Astrocyte (in vitro differentiated cells and primary cell): Measurements from ENCODE around the gene PARN. TPM values are rescaled to one million over a fixed set of nuclear protein-coding genes. Genes with fewer than 3 reads are reported as not detected.
"Not testable (repeated sequence)": the region's sequence is repeated elsewhere in the genome, so short reads cannot be mapped to it uniquely, and the experiment has no call there.

ENCODE experiments used
- DNase-seq: peaks from one replicate; pipeline ENCODE4 v3.0.0-alpha.2; 2010; ENCODE audit warnings: low read depth
- FAIRE-seq: peaks from 2 replicates; lab custom pipeline; 2011; peaks lifted over from hg19 to GRCh38; lab: Jason Lieb, UNC
- H2AFZ ChIP-seq: 2 replicates; pipeline ENCODE4 v1.6.0; 2012; ENCODE audit warnings: low read depth, low read length, inconsistent platforms
- H3K27ac ChIP-seq: 2 replicates; pipeline ENCODE4 v1.5.1; 2011; ENCODE audit warnings: low read depth, low read length, inconsistent platforms
- H3K27me3 ChIP-seq: 2 replicates; pipeline ENCODE4 v1.6.0; 2011; ENCODE audit warnings: low read length, inconsistent platforms; ENCODE audit not compliant: insufficient read depth
- H3K36me3 ChIP-seq: 2 replicates; pipeline ENCODE4 v1.5.1; 2011; ENCODE audit warnings: low read length, inconsistent platforms; ENCODE audit not compliant: insufficient read depth
- H3K4me1 ChIP-seq: 2 replicates; pipeline ENCODE4 v1.5.1; 2011; ENCODE audit warnings: low read length, inconsistent platforms; ENCODE audit not compliant: insufficient read depth
- H3K4me2 ChIP-seq: 2 replicates; pipeline ENCODE4 v1.6.0; 2012; ENCODE audit warnings: low read length, inconsistent platforms
- H3K4me3 ChIP-seq: 2 replicates; pipeline ENCODE4 v1.5.1; 2011; ENCODE audit warnings: low read depth, mild to moderate bottlenecking, low read length, inconsistent platforms; ENCODE audit not compliant: insufficient read depth
- H3K79me2 ChIP-seq: 2 replicates; pipeline ENCODE4 v1.6.0; 2012; ENCODE audit warnings: mild to moderate bottlenecking, low read length, inconsistent platforms; ENCODE audit not compliant: insufficient read depth
- H3K9ac ChIP-seq: 2 replicates; pipeline ENCODE4 v1.6.0; 2012; ENCODE audit warnings: mild to moderate bottlenecking, low read length, inconsistent platforms
- H3K9me3 ChIP-seq: 2 replicates; pipeline ENCODE4 v1.5.1; 2012; ENCODE audit warnings: low read depth, mild to moderate bottlenecking, low read length, inconsistent platforms; ENCODE audit not compliant: insufficient read depth
- H4K20me1 ChIP-seq: 2 replicates; pipeline ENCODE4 v1.6.0; 2012; ENCODE audit warnings: low read length, inconsistent platforms; ENCODE audit not compliant: insufficient read depth
- H3K27ac Mint-ChIP-seq: one replicate; pipeline ENCODE4 v1.8.0; 2021; ENCODE audit warnings: mild to moderate bottlenecking, mixed read lengths; ENCODE audit not compliant: unreplicated experiment
- H3K27me3 Mint-ChIP-seq: one replicate; pipeline ENCODE4 v1.8.0; 2021; ENCODE audit warnings: low read depth, mixed read lengths; ENCODE audit not compliant: unreplicated experiment
- H3K36me3 Mint-ChIP-seq: one replicate; pipeline ENCODE4 v1.8.0; 2021; ENCODE audit warnings: low read depth, mixed read lengths; ENCODE audit not compliant: unreplicated experiment
- H3K4me1 Mint-ChIP-seq: one replicate; pipeline ENCODE4 v1.8.0; 2021; ENCODE audit warnings: low read depth, mixed read lengths; ENCODE audit not compliant: unreplicated experiment
- H3K4me3 Mint-ChIP-seq: one replicate; pipeline ENCODE4 v1.8.0; 2021; ENCODE audit warnings: mild to moderate bottlenecking, moderate library complexity, mixed read lengths; ENCODE audit not compliant: unreplicated experiment
- H3K9me3 Mint-ChIP-seq: one replicate; pipeline ENCODE4 v1.8.0; 2021; ENCODE audit warnings: mild to moderate bottlenecking, mixed read lengths; ENCODE audit not compliant: unreplicated experiment
- EZH2 ChIP-seq: IDR thresholded peaks from 2 replicates; pipeline ENCODE4 v1.6.1; 2012; ENCODE audit warnings: mild to moderate bottlenecking, low read length, inconsistent platforms; ENCODE audit not compliant: insufficient read depth
- total RNA-seq: library from RNA; stranded (reverse); gene quantifications from 2 replicates; pipeline ENCODE4 v1.2.1, GENCODE V29; 2021
- TF ChIP-seq, protein P1 (sequence below): IDR thresholded peaks from 2 replicates; pipeline ENCODE4 v1.5.1; 2011; ENCODE audit warnings: low read depth, mild to moderate bottlenecking, inconsistent platforms, low read length, moderate library complexity; ENCODE audit not compliant: insufficient read depth

The PARN gene
- total RNA-seq, 1 donor from 2014 or later, result 26.1 TPM

- no peaks in the 10 kb centered on the region for H3K79me2 ChIP-seq
- no peaks in the 10 kb centered on the region for H3K4me1 Mint-ChIP-seq
- no peak overlapping the region for H3K4me2 ChIP-seq
- H3K27ac Mint-ChIP-seq, result no peak overlapping the region
- H3K27me3 ChIP-seq, result no peaks in the 10 kb centered on the region
- H3K36me3 ChIP-seq, result no peaks in the 10 kb centered on the region
- H3K9me3 Mint-ChIP-seq, result peaks cover 5% of the 10 kb centered on the region
- no peak overlapping the region for H3K27ac ChIP-seq
- H3K4me3 ChIP-seq, result no peak overlapping the region
- DNase-seq, result no peak
- H3K27me3 Mint-ChIP-seq, result peaks cover 4% of the 10 kb centered on the region
- H3K36me3 Mint-ChIP-seq, result peaks cover 16% of the 10 kb centered on the region
- H3K4me3 Mint-ChIP-seq, result no peak overlapping the region
- no peaks in the 10 kb centered on the region for H4K20me1 ChIP-seq
- TF ChIP-seq, protein P1, sequence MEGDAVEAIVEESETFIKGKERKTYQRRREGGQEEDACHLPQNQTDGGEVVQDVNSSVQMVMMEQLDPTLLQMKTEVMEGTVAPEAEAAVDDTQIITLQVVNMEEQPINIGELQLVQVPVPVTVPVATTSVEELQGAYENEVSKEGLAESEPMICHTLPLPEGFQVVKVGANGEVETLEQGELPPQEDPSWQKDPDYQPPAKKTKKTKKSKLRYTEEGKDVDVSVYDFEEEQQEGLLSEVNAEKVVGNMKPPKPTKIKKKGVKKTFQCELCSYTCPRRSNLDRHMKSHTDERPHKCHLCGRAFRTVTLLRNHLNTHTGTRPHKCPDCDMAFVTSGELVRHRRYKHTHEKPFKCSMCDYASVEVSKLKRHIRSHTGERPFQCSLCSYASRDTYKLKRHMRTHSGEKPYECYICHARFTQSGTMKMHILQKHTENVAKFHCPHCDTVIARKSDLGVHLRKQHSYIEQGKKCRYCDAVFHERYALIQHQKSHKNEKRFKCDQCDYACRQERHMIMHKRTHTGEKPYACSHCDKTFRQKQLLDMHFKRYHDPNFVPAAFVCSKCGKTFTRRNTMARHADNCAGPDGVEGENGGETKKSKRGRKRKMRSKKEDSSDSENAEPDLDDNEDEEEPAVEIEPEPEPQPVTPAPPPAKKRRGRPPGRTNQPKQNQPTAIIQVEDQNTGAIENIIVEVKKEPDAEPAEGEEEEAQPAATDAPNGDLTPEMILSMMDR, result no peak
- no peak for TF ChIP-seq EZH2
- no peak overlapping the region for H3K9ac ChIP-seq
- no peak for FAIRE-seq
- H3K9me3 ChIP-seq, result peaks cover 3% of the 10 kb centered on the region
- H3K4me1 ChIP-seq, result no peaks in the 10 kb centered on the region
- H2AFZ ChIP-seq, result no peak overlapping the region
Measured at GRCh38 chr16:14420721-14421488, 209.2 kb downstream of the PARN start.

DNA sequence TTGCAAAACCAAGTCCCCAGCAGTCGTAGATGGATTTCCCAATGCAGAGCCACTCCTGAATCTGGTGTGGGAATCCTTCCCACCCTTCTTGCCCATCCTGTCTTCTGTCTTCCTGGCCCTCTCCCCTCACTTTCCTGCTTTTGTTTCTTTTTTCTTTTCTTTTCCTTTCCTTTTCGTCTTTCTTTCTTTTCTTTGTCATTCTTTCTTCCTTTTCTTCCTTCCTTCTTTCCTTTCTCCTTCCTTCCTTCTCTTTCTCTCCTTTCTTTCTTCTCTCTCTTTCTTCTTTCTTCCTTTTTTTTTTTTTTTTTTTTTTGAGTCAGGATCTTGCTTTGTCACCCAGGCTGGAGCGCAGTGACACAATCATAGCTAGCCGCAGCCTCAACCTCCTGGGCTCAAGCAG is 209.8 kb downstream of the PARN start:
- not testable (repeated sequence) for H3K9me3 Mint-ChIP-seq, H3K4me3 ChIP-seq, H3K4me3 Mint-ChIP-seq, H3K27ac Mint-ChIP-seq, DNase-seq, H3K27me3 ChIP-seq, H3K27ac ChIP-seq, H3K9me3 ChIP-seq, H4K20me1 ChIP-seq, H3K4me1 ChIP-seq, H3K4me2 ChIP-seq, H3K36me3 ChIP-seq, H3K9ac ChIP-seq, H3K79me2 ChIP-seq, H3K27me3 Mint-ChIP-seq, FAIRE-seq, H2AFZ ChIP-seq, H3K4me1 Mint-ChIP-seq
- H3K36me3 Mint-ChIP-seq, result peaks cover 20% of the 10 kb centered on the region

GRCh38 chr16:14419817-14420216 is 210.2 kb downstream of the PARN start:
- H3K36me3 ChIP-seq, result no peaks in the 10 kb centered on the region
- H3K36me3 Mint-ChIP-seq, result peaks cover 22% of the 10 kb centered on the region
- H3K9me3 ChIP-seq, result peaks cover 3% of the 10 kb centered on the region
- peaks cover 4% of the 10 kb centered on the region for H3K27me3 Mint-ChIP-seq
- H3K4me1 ChIP-seq, result no peaks in the 10 kb centered on the region
- no peak for DNase-seq
- H3K4me3 ChIP-seq, result no peak overlapping the region
- H3K4me3 Mint-ChIP-seq, result no peak overlapping the region
- H2AFZ ChIP-seq, result no peak overlapping the region
- no peak overlapping the region for H3K27ac ChIP-seq
- TF ChIP-seq, protein P1, result no peak
- no peak for TF ChIP-seq EZH2
- no peaks in the 10 kb centered on the region for H4K20me1 ChIP-seq
- no peaks in the 10 kb centered on the region for H3K27me3 ChIP-seq
- no peak overlapping the region for H3K4me2 ChIP-seq
- no peaks in the 10 kb centered on the region for H3K79me2 ChIP-seq
- no peaks in the 10 kb centered on the region for H3K4me1 Mint-ChIP-seq
- peaks cover 6% of the 10 kb centered on the region for H3K9me3 Mint-ChIP-seq
- no peak overlapping the region for H3K9ac ChIP-seq
- H3K27ac Mint-ChIP-seq, result no peak overlapping the region
- no peak for FAIRE-seq
